ENCODE data around the gene TLE3.

TLE3 gene

DNA sequence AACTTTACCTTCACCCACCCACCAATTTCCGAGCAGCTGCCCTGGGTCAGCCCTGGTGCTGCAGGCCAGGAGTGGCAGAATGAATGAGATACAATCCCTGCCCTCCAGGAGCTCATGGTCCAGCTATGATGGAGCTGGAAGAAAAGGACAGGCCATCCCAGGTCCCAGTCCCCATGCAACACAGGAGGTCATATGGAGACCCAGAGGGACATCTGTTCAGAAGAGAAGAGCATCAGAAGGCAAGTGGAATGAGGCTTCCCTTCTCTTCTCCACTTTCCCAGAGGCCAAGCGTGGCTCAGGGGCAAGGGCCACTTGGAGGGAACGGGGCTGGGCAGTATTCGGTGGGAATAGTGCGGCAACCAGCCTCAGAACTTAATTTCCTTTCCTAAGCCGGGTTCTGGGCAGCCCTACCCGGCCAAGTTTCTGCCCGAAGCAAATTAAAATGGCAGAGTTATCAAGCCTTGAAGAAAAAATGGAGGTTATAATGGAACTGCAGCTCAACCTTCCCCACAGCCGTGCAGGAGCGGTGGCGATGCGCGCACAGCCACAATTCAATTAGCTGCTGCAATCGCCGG lies 35.9 kb downstream of the TLE3 start:
- DNase-seq: no peak

DNA sequence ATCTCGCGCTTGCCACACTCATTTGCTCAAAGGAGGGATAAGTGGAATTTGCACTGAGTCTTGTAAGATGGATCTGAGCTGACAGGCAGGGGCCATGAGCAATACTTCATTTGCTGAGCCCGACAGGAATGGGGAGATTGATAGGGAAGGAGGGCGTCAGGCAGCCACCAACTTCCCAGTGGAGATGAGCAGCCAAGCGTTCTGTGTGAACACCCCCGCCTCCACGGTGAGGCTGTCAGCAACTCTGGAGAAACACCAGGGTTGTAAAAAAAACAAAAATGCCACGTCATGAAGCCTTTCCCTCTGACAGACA lies 36.8 kb downstream of the TLE3 start:
- DNase-seq: no peak

DNA sequence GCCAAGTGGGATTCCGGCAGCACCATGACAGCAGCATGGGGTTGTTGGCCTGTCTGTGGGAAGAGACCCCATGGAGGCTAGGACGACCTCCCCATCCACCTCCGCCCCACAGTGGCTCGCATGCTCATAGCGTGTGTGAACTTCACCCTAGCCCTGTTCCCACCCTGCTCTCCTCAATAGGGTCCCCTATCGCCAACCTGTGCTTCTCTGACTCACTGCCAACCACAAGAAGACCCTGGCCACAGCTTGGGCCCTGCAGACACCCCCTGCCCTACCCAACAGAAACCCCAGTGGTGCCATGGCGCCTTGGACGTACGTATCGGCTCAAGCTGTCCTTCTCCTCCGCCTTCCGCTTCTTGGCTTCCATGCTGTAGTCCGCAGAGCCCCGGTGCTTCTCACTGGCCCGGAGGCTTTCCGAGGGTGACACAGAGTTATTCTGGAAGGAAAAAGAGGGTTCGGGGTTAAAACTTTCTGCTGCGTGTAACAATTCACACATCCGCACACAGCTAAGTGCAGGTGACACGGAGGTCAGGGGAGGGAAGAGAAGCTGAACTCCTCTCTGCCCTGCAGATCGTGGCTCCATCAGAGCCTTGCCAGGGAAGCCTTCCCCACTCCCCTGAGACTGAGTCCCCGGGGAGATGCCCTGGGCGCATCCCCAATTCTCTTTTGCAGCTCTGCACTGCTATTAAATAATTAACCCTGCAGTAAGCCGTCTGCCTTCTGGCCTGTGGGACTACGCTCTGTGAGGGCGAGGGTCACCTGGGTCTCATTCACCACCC lies 37.3 kb downstream of the TLE3 start:
- no peak for DNase-seq

DNA sequence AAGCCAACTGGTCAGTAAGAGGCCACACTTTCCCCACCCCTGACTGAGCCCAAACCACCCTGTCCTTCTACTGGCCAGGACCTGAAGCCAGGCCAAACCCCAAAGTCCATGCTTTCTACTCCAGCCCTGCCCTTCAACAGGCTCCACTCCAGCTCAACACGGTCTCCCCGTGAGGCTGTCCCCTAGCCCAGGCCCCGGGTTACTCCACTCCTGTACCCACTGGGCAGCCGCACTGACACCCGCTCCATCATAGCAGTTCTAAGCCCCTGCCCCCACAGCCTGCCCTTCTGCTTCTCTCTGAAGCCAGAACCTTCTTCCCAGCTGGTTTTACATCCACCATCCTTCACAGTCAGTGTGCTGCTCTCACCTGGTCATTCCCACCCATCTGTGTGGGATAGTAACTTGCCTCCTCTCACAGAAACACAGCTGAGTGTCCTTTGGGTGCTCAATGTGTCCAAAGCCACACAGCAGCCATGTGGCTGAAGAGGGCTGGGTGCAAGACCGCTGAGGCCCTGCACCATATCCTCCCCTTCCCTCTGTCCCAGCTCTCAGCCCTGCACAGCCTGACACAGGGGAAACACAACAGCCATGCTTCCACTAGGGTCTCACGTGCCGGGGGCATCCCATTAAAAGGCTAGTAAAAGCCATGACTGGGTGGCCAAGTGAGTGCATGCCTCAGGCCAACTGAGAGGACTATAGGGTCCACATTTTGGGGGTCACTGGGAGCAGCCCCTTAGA lies 38.1 kb downstream of the TLE3 start:
- no peak for DNase-seq

DNA sequence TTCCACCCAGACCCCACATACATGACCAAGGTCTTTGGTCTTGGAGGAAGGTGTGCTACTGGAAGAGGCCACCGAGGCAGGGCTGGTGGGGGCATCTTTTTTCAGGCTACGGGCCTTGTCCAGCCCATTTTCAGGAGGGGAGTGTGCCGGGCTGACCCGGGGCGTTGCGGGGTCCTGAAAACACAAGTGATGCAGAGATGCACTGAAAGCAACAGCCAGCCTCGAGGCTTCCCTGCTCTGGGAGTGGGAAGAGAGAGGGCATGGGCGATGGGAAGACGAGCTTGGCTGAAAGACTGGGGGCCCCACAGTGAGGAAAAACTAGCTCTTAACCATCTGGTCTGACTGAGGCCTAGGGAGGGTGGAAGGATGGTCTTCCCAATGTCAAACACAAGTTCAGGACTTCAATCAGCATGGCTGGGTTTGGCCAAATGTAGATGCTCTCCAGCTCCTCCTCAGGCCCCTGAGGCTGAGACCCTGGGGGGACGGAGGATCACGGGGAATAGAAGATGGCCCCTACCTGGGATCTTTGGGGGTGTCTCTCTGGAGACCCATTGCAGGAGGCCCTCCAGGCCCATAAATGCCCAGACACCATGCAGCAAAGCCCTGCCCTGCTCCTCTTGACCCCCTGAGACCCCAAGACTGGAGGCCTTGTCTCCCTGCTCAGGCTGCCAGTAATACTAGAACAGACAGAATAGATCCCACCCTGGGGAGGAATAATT lies 38.9 kb downstream of the TLE3 start:
- DNase-seq: no peak

DNA sequence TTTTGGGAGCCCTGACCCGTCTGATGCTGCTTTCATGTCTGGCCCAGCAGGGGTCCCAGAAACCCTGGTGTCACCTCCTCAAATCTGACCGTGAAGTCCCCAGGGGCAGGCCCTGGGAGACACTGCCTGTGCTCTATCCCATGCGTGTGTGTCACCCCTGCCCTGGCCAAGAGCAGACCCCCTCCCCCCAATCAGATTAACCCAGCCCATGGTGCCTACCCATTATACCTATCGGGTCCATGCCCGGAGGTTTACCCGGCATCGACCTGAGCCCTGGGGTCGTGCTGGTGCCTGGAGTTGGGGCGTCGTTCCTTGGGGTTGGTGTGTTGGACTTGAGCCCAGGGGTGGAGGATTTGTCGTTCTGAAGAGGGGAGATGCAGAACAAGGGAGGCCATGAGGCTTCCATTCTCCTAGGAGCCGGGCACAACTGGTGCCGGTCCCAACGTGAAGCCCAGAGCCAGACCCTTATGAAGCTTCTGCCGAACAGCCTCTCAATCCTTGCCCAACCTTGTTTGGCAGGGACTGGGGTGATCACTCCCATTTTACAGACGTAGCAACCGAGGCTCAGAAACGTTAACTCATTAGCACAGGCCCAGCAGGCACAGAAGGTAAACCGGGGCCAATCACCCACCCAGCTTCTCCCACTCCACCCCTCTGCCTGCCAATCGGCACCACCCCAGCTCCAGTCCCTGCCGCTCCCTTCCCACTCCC lies 39.6 kb downstream of the TLE3 start:
- DNase-seq: no peak

DNA sequence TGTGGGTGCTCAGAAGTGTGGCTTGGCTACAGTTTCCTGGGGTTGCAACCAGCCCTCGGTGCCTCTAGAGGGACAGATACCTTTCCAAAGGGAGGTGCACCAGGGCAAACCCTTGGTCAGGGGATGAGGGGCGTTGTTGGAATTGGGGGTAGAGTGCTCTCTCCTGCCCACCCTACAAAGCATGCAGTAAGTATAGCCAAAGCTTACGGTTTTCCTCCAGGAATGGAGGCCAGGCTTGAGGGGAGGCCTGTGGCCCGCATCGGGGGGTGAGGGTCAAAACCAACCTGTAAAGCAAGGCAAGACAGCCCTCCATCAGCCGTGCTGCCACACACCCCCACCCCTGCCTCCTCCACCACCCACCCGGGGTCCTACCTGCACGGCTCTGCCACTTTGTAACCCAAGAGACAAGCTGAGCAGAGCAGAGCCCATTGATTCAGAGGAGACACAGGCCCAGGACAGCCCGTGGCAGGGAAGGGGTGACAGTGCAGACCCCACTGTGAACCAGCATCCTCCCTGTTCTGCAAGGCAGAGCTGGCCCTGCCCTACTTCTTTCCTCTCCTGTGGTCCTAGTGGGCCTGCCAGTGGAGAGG lies 41.5 kb downstream of the TLE3 start:
- DNase-seq: no peak

DNA sequence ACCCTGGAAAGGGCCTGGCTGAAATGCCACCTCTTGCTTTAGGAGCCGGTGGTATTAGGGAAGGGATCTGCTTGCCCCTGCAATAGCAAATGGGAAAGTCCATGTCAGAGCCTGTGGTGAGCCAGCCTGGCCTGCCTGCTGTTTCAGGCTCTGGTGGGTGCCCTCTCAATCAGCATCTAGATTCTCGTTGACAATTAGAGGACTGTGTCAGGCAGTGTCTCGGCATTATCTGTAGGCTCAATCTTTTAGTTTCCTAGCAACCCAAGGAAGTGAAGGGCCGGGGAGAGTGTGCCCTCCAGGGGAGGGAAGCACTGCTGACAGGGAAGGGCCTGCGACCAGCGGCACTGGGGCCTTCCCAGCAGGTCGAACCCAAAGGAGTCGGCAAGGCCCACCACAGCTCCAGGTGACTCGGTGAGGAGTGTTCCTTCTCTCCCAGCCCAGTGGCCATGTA lies 42.1 kb downstream of the TLE3 start:
- no peak for DNase-seq

DNA sequence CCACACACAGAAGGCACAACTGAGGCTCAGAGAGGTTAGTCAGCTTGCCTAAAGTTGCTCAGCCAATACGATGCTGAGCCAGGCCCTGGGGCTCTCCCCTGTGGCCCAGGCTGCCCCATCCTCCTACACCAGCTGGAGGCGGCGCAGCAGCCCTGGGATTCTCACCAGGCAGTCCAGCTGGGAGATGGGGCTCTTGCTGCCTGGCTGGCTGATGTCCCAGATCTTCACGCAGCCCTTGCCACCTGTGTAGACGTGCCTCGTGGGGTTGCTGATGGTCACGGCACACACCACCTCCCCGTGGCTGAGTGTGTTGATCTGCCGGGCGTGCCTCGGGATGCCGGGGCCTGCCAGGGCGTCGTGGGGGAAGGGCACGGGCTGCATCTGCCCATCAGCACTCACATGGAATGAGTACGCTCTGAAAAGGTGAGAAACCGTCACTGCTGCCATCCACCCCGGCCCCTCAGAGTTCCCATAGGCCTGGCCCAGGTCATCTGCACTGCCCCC lies 42.8 kb downstream of the TLE3 start:
- no peak for DNase-seq

DNA sequence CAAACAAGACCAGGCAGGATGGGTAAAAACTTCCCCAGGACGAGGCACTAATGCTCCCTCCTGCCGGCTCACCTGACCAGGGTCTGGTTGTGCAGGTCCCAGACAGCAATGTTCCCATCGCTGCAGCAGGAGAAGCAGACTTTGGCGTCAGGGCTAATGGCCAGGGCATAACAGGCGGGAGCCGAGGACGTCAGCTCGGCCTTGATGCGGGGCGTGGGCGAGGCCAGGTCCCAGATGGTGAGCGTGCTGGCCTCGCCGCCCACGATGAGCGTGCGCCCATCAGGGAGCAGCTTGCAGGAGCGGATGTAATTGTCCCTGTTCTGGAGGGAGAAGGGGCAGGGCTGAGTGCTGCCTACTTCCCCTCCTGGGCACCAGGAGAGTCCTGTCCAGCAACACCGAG lies 43.4 kb downstream of the TLE3 start:
- no peak for DNase-seq

DNA sequence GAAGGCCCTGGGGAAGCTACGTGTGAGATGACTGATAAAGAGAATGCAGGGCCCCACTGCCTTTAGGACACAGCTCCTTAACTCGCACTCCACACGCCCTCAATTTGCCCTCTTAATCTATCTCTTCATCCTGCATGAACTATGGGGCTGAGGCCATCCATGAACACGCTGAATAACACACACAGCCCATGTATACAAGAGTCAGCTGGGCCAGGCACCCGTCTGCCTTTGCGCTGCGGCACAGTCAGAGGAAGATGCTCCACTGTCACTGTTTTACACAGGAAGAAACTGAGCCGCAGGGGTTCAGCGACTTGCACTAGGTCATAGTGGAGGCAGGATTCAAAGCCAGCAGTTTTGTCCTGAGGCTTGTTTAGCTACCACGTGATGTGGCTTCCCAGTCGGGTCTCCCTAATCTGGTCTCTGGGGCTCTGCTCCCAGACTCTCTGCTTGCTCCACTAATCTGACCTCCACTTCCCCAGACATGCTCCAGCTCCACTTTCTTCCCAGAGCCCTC lies 43.9 kb downstream of the TLE3 start:
- DNase-seq: no peak

DNA sequence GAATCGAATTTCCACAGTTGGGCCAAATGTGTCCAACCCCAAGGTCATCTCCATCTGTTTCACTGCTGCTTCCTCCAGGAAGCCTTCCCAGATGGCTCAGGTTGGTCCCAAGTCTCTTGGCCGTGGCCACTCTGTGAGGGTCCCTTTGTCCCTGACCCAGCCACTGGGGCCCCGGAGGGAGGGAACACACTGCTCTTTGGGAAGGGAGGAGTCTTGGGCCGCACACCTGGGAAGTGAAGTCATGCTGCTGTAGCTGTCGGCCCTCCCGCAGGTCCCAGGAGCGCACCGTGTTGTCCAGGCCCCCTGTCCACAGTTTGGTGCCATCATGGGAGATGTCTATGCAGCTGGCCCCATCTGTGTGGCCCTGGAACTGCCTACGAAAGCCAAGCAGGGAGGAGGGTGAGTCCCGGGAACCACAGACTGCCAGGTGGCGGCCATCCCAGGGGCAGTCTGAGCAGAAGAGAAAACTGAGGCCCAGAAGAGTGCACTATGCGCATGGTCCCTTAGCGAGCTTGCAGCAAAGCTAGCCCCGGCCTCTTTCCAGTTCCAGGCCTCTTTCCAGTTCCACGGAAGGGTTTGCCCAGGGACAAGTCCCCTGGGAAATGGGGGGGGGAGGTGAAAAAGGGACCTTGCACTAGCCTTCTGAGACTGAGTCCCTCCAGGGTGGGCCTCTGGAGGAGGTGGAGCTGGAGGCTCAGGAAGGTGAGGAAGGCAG lies 44.6 kb downstream of the TLE3 start:
- DNase-seq: no peak

DNA sequence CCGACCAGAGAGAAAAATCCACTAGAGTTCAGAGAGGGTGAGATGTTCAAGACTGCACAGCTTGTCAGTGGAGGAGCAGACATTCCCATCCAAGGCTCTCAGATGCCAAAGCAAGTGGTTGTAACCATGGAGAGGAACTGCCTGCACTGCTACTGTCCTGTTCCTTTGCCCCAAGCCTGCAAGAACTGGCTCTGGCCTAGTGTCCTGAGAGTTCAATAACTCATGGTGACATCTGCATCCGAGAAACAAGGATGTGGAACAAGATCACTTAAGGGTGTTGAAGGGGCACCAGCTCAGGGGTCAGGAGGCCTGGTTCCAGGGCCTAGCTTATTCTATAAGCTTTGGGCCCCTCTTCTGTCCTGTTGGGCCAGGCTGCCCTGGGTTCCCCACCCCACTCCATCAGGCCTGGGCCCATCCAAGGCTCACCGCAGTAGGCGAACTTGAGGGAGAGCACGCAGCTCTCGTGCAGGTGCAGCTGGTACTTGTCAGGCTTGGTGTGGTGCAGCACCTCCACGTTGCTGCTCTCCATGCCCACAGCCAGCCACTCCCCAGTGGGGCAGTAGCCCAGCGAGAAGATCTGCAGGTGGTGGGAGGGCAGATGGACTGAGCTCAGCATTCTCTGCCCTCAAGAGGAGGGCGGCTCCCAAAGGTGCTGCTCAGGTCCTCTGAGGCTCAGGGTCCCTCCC lies 45.6 kb downstream of the TLE3 start:
- DNase-seq: no peak

DNA sequence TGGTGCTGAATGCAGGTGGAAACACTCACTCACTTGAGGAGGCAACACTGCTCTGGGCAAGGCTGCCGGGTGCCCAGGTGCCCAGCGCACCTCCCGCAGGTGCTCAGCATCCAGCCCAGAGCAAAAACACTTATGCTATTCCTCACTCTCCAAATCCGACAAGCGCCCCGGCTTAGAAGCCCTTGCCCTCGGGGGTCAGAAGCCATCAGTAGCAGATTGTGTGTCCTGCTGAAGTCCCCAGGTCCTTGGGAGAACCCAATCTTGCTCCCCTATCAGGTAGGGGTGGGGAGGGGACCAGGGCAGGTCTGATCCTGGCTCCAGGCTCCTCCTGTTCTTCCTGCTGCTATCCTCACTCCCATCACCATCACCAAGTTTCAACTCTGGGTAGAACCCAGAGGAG lies 46.7 kb downstream of the TLE3 start:
- DNase-seq: no peak

DNA sequence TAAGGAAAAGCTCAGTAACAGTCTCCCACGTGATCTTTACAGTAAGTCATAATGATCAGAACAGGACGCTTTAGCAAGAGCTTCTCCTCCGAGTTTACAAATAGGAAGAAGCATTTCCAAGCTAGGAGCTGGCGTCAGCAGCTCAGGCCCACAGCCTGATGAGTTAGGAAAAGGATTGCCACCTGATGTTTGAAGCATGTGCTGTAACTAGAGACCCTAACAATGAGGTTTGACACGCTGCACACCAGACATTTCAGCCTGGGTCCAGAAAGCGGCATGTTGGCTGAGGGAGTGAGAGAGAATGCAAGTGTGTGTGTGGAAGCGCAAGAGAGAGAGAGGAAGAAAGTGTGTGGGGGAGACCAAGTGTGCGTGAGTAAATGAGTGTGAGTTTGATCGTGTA lies 47.3 kb downstream of the TLE3 start:
- no peak for DNase-seq

DNA sequence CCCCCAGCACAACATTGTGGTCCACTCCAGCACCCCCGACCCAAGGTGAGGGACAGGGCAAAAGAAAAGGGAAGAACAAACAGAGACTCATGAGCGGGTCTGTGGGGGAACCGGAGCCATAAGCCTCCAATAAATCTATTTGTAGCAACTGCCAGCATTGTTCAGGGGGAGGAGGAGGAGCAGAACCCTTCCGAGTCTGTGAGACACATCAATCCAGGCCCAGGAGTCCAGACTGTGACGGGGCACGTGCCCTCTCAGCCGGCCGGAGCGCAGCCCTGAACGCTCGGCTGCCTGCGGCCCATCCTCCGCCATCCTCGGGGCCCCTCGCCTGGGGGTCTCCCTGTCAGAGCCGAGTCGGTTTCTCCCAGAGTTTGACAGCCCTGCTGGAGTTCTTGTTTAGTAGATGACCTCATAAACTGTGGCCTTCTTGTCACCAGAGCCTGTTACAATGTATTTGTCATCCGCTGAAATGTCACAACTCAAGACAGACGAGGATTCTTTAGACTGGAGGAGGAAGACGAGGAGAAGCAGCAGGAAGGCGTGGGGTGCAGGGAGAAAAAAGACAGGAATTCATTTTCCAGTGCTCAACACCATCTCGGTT lies 47.9 kb downstream of the TLE3 start:
- no peak for DNase-seq

DNA sequence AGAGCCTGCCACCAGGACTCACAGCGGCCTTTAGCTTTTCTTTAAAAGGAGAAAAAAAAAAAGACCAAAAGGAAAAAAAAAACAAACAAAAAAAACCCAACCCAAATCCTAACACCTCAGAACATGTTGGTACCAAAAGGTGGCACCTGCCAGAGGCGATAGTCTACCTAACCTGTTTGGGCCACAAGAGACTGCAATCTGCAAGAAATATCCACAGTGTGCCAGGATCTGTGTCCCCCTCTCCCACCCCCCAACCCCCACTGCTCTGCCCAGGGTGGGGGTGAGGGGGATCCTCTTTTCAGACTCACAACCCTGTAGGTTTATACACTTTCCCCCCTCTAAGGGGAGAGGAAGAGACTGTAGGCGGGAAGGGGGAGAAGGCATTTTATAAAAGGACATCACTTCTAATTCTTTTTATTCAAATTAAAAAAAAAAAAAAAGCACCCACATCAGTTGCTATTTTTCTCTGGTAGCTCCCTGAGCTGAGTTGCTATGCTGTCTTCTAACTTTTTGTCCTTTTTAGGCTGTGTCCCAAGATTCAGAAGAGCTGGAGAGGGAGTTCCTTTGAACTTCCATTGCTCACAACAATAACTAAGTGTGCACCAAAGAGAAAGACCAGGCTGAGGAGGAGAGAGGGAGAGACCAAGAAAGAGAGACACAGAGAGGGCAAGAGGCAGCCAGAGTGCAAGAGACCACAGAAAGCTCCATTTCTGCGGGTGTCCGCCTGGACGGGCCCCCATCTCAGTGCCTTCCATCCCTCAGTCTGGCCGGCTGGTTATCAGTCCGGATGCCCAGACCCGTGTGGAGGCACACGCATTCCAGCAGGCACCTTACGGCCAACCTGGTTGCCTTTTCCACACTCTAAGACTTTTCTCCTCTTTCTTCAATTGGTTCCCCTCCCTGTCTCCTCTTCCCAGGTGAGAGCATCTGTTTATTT lies 48.9 kb downstream of the TLE3 start:
- DNase-seq: no peak

DNA sequence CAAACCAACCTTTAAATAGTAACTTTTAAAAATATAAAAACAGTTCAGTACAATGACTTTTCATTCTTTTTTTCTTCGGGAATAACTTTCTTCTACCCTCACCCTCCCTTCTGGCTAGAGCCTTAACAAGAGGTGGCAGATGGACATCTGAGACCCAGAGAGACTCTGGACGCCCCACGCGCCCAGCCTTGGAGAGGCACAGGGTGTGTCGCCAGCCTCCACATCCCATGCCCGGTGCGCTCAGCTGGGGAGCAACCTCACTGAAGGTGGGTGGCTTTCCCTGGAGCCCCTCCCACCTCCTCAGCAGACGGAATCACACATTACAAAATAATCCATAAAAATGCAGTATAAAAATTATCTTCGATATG lies 49.5 kb downstream of the TLE3 start:
- no peak for DNase-seq

Measured in CD4-positive, alpha-beta T cell treated with Interleukin-1 beta for 1 hour (primary cell).